Suprapubic skin (tissue), 4 donors: Measurements from ENCODE around the gene FAM171A1. TPM values are rescaled to one million over a fixed set of nuclear protein-coding genes. Genes with fewer than 3 reads are reported as not detected.

Experiments used
- DNase-seq, 2 donors: peaks; one replicate each; pipeline ENCODE4 v3.0.0-alpha.2; 2019; ENCODE audit warnings: low spot score in 2 of 2
- H3K27ac ChIP-seq: fragments of 200-600 bp; sonication (generic); one replicate; pipeline ENCODE4 v1.5.1; 2019
- H3K27me3 ChIP-seq: fragments of 200-600 bp; sonication (generic); one replicate; pipeline ENCODE4 v1.5.1; 2019
- H3K36me3 ChIP-seq: fragments of 200-600 bp; sonication (generic); one replicate; pipeline ENCODE4 v1.5.1; 2019
- H3K4me1 ChIP-seq: fragments of 200-600 bp; sonication (generic); one replicate; pipeline ENCODE4 v1.5.1; 2019
- H3K4me3 ChIP-seq: fragments of 200-600 bp; sonication (generic); one replicate; pipeline ENCODE4 v1.5.1; 2019; ENCODE audit warnings: mild to moderate bottlenecking
- H3K9me3 ChIP-seq: fragments of 200-600 bp; sonication (generic); one replicate; pipeline ENCODE4 v1.5.1; 2019
- CTCF ChIP-seq, 2 donors: fragments of 200-600 bp in 1 of 2; fragments of 450-650 bp in 1 of 2; sonication (generic) in 1 of 2; IDR thresholded peaks; one replicate each; pipeline ENCODE4 v1.5.1; 2016 to 2019; ENCODE audit warnings: antibody characterized with exemption in 2 of 2, mild to moderate bottlenecking in 1 of 2, moderate library complexity in 1 of 2
- EP300 ChIP-seq: sonication (generic); formaldehyde crosslinking; IDR thresholded peaks from one replicate; pipeline ENCODE4 v1.6.1; 2017; ENCODE audit warnings: antibody characterized with exemption
- POLR2A ChIP-seq, 2 donors: fragments of 450-650 bp; IDR thresholded peaks; one replicate each; pipeline ENCODE4 v1.6.1; 2017; ENCODE audit warnings: antibody characterized with exemption in 2 of 2, mild to moderate bottlenecking in 2 of 2, moderate library complexity in 2 of 2
- POLR2AphosphoS5 ChIP-seq, 3 donors: sonication (generic); formaldehyde crosslinking; IDR thresholded peaks; one replicate each; pipeline ENCODE4 v1.6.1; 2017; ENCODE audit warnings: antibody characterized with exemption in 3 of 3
- WGBS: methylation state at CpG from one replicate; pipeline ENCODE4 v1.1.5; 2018; 5-methylcytosine and 5-hydroxymethylcytosine counted together
- total RNA-seq, 4 donors: library from RNA; depleted of rRNA; stranded (reverse); fragments of >200 nt; gene quantifications; one replicate each; pipeline ENCODE4 v1.1.0, GENCODE V29; 2016

Gene FAM171A1
- total RNA-seq, 4 donors from 2014 or later, result 2.8 to 7.0 (median 5.9) TPM

DNA sequence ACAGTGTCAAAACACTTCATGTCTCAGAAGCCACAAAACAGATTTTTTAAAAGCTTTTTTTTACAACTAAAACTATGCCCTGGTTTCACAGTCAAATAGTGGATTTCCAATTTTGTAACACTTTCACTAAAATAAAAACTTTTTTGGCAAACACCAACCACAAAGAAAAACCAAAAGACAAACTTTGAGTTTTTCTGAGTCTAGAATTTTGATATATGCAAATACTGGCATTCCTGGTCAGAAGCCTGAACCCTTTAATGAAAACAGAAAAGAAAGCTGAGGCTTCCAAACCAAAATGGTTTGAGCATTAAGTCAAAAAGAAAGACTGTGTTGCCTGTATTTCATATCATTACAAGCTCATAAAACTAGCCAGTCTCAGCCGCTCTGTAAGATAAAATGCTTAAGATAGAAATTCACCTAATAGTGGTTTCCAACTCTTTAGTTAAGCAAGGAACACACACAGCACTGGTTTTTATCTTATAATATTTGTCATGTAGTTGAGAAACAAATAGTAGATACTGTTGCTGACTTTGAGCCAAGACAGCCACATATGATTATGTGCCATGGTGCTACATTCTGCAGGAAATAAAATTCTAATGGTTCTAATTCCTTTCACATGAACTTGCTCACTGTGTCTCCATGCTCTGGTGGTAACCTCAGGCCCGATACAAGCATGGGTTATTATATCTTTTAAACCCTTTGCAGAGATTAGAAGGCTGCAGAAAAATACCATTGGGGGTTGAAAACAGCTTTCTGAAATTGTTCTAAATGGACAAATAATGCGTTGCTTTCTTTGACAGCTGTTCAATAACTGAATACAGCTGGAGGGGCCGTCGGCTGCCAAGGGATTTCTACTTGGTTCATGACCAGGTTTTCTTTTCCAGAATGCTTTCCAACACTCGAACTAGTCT, 49.4 kb downstream of the FAM171A1 start:
- no peak for DNase-seq

DNA sequence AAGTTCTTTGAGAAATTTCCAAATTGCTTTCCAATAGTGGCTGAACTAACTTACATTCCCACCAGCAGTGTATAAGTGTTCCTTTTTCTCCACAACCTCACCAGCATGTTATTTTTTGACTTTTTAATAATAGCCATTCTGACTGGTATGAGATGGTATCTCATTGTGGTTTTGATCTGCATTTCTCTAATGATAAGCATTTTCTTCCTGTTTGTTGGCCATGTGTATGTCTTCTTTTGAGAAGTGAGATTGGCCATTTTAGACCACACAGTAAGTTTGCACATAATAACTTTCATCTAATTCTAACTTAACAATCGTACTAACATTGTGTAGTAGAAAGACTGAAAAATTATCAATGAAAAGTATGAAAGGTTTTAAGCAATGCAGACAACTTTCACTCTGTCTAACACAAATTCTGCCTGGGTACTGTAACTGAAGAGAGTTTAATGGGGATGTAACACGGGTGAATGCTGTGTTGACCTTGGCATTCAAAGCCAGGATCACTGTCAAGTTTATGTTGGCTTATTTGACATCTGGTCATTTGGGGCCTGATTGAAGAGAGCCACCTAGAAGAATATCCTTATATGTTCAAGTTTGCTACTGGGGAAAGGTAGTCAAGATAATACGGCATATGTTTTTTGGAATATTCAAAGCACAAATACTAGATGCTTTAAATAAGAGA, 50.4 kb downstream of the FAM171A1 start:
- H3K4me1 ChIP-seq, result peaks cover 12% of the 10 kb centered on the region
- no peaks in the 10 kb centered on the region for H3K27me3 ChIP-seq
- TF ChIP-seq POLR2A (IDR thresholded peaks at IDR 0.05), result no peak
- no peak for TF ChIP-seq EP300
- TF ChIP-seq CTCF (IDR thresholded peaks at IDR 0.05), result no peak
- no peak for TF ChIP-seq POLR2AphosphoS5 (IDR thresholded peaks at IDR 0.05)
- H3K4me3 ChIP-seq, result no peak overlapping the region
- H3K9me3 ChIP-seq, result no peaks in the 10 kb centered on the region
- DNase-seq, result no peak
- whole genome bisulfite sequencing, result 76% methylated on average over 3 of the region's 3 CpGs
- H3K27ac ChIP-seq, result no peak overlapping the region
- H3K36me3 ChIP-seq, result no peaks in the 10 kb centered on the region

More for the DNA sequence above, 49.4 kb downstream of the FAM171A1 start:
- Histone ChIP-seq H3K27me3 (no peaks in the 10 kb centered on the region), H3K9me3 (no peaks in the 10 kb centered on the region), H3K4me1 (peaks cover 12% of the 10 kb centered on the region), H3K27ac (no peak overlapping the region), H3K36me3 (no peaks in the 10 kb centered on the region), H3K4me3 (no peak overlapping the region)
- no peak for TF ChIP-seq CTCF (IDR thresholded peaks at IDR 0.05)
- no peak for TF ChIP-seq POLR2AphosphoS5 (IDR thresholded peaks at IDR 0.05)
- TF ChIP-seq POLR2A (IDR thresholded peaks at IDR 0.05), result no peak
- TF ChIP-seq EP300, result no peak
- WGBS, result 38% methylated on average over 6 of the region's 6 CpGs

GRCh38 chr10:15320118-15320517, 51.0 kb downstream of the FAM171A1 start:
- Histone ChIP-seq H3K27ac (no peak overlapping the region), H3K4me3 (no peak overlapping the region), H3K9me3 (no peaks in the 10 kb centered on the region), H3K36me3 (no peaks in the 10 kb centered on the region), H3K4me1 (peaks cover 12% of the 10 kb centered on the region), H3K27me3 (no peaks in the 10 kb centered on the region)
- WGBS, result 92% methylated on average over 7 of the region's 7 CpGs
- no peak for TF ChIP-seq EP300
- TF ChIP-seq POLR2AphosphoS5 (IDR thresholded peaks at IDR 0.05), result no peak
- no peak for DNase-seq

DNA sequence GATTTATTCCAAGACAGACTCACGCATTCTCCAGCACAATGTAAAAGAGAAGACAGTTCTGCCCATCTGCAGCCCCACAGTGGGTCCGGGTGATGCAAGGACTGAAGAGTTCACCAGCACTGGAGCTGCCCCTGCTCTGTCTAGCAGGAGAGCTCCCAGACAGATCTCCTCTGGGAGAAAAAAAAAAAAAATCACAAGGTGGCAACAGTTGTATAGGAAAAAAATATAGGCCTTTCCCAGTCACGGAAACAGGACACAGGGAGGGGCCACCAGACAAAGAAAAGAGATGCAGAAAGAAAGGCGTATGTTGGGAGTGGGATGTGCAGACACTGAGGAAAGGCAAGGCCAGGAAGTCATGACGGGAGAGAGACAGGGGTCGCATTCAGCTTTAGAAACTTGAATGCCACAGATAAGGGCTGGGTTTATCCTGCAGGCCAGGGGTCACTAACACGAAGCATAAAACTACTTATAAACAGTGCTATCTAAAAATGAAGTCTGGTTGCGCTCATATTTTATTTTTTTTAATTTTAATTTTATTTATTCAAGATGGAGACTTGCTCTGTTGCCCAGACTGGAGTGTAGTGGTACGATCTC, 54.1 kb downstream of the FAM171A1 start:
- no peaks in the 10 kb centered on the region for H3K36me3 ChIP-seq
- no peak for DNase-seq
- TF ChIP-seq CTCF (IDR thresholded peaks at IDR 0.05) (no peak), POLR2A (IDR thresholded peaks at IDR 0.05) (no peak), EP300 (no peak), POLR2AphosphoS5 (IDR thresholded peaks at IDR 0.05) (no peak)
- H3K9me3 ChIP-seq, result no peaks in the 10 kb centered on the region
- H3K27me3 ChIP-seq, result no peaks in the 10 kb centered on the region
- H3K4me3 ChIP-seq, result no peak overlapping the region
- no peak overlapping the region for H3K27ac ChIP-seq
- WGBS, result 84% methylated on average over 9 of the region's 9 CpGs
- H3K4me1 ChIP-seq, result peaks cover 12% of the 10 kb centered on the region

GRCh38 chr10:15316145-15316544, 54.9 kb downstream of the FAM171A1 start:
- no peaks in the 10 kb centered on the region for H3K36me3 ChIP-seq
- no peak overlapping the region for H3K4me3 ChIP-seq
- H3K27ac ChIP-seq, result no peak overlapping the region
- WGBS, result 90% methylated on average over 8 of the region's 9 CpGs
- H3K4me1 ChIP-seq, result peaks cover 5% of the 10 kb centered on the region
- no peaks in the 10 kb centered on the region for H3K9me3 ChIP-seq
- DNase-seq, result no peak
- TF ChIP-seq EP300, result no peak
- TF ChIP-seq POLR2A (IDR thresholded peaks at IDR 0.05), result no peak
- TF ChIP-seq CTCF (IDR thresholded peaks at IDR 0.05), result no peak
- TF ChIP-seq POLR2AphosphoS5 (IDR thresholded peaks at IDR 0.05), result no peak
- H3K27me3 ChIP-seq, result no peaks in the 10 kb centered on the region
